HG02852 (cell line): ENCODE results near the gene NF1.
A peak's percentile ranks its signal among the peaks of the same experiment; 100 is the strongest.
"Not testable (repeated sequence)": the region's sequence is repeated elsewhere in the genome, so short reads cannot be mapped to it uniquely, and the experiment has no call there.

Experiments used
- ATAC-seq: cut with Tn5 transposase; IDR thresholded peaks from one replicate; pipeline ENCODE4 v1.9.1; 2021; ENCODE audit warnings: mild to moderate bottlenecking, moderate library complexity; ENCODE audit not compliant: unreplicated experiment

Gene NF1

GRCh38 chr17:31094600-31095235 is at the start of gene NF1:
TSS of gene NF1 (plus strand) at chr17:31094977. CDS start at chr17:31095310, 333 bp downstream.
- peak; percentile 77 for ATAC-seq

GRCh38 chr17:31046856-31047425 is 47.8 kb upstream of the NF1 start:
- not testable (repeated sequence) for ATAC-seq

GRCh38 chr17:31048142-31048541 is 46.6 kb upstream of the NF1 start:
- no peak for ATAC-seq

GRCh38 chr17:31048780-31049179 is 46.0 kb upstream of the NF1 start:
- ATAC-seq, result no peak

- no peak for ATAC-seq
Observed at GRCh38 chr17:31050948-31051347, 43.8 kb upstream of the NF1 start.

GRCh38 chr17:31051506-31051905 is 43.3 kb upstream of the NF1 start:
- no peak for ATAC-seq

GRCh38 chr17:31052187-31052889 is 42.4 kb upstream of the NF1 start:
- ATAC-seq, result no peak

- no peak for ATAC-seq
Observed at GRCh38 chr17:31053071-31053470, 41.7 kb upstream of the NF1 start.

- no peak for ATAC-seq
Observed at GRCh38 chr17:31054761-31055160, 40.0 kb upstream of the NF1 start.

GRCh38 chr17:31058976-31059375 is 35.8 kb upstream of the NF1 start:
- no peak for ATAC-seq

GRCh38 chr17:31060791-31061550 is 33.8 kb upstream of the NF1 start:
- no peak for ATAC-seq

GRCh38 chr17:31061678-31062077 is 33.1 kb upstream of the NF1 start:
- ATAC-seq, result no peak

- no peak for ATAC-seq
Observed at GRCh38 chr17:31062346-31062745, 32.4 kb upstream of the NF1 start.

GRCh38 chr17:31064707-31065106 is 30.1 kb upstream of the NF1 start:
- ATAC-seq, result no peak

GRCh38 chr17:31067691-31068184 is 27.0 kb upstream of the NF1 start:
- ATAC-seq, result no peak

- no peak for ATAC-seq
Observed at GRCh38 chr17:31068291-31068690, 26.5 kb upstream of the NF1 start.

- no peak for ATAC-seq
Observed at GRCh38 chr17:31072186-31072585, 22.6 kb upstream of the NF1 start.

GRCh38 chr17:31073411-31073810 is 21.4 kb upstream of the NF1 start:
- ATAC-seq, result no peak

- ATAC-seq, result no peak
Observed at GRCh38 chr17:31074772-31075555, 19.8 kb upstream of the NF1 start.

GRCh38 chr17:31078290-31078689 is 16.5 kb upstream of the NF1 start:
- no peak for ATAC-seq

GRCh38 chr17:31079731-31080130 is 15.0 kb upstream of the NF1 start:
- no peak for ATAC-seq
